Right renal cortex interstitium (tissue), 3 donors: Measurements from ENCODE around the gene SORCS2. TPM values are rescaled to one million over a fixed set of nuclear protein-coding genes. Genes with fewer than 3 reads are reported as not detected.

Source experiments
- DNase-seq, 3 donors: peaks; one replicate each; pipeline ENCODE4 v3.0.0-alpha.2; 2013; ENCODE audit warnings: low read depth in 3 of 3, low spot score in 2 of 3
- polyA plus RNA-seq, 3 donors: library from polyadenylated mRNA; unstranded; fragments of 120-200 nt; gene quantifications; one replicate each; pipeline ENCODE4 v1.2.1, GENCODE V29; 2013; ENCODE audit not compliant: insufficient read length in 3 of 3

Gene SORCS2
- polyA plus RNA-seq, 3 donors = 6.6 to 7.9 (median 7.0) TPM

GRCh38 chr4:7343950-7344349 is 151.6 kb downstream of the SORCS2 start:
- no peak for DNase-seq

DNA sequence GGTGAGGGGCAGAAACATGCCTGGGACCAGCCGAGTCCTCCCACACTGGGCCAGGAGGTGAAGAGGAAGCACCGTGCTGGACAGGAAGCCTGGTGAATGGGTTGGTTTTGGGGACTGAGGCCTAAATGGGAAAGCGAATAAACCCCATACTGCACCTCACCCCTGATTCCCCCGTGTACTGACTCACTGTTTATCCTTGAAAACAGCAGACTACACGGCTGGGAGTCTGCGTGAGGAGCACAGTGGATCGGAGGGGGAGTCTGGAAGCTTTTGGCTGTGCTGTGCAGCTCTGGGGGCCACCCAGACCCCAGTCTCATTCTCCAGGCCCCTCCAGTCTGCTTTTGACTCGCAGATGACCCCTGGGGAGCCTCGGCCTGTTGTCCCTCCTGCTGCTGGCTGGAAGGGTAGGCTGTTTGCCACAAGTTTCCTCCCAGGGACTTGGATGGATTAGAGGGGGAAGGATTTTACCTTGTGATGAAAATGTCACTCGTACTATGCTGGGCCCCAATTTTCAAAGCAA is 152.4 kb downstream of the SORCS2 start:
- no peak for DNase-seq

DNA sequence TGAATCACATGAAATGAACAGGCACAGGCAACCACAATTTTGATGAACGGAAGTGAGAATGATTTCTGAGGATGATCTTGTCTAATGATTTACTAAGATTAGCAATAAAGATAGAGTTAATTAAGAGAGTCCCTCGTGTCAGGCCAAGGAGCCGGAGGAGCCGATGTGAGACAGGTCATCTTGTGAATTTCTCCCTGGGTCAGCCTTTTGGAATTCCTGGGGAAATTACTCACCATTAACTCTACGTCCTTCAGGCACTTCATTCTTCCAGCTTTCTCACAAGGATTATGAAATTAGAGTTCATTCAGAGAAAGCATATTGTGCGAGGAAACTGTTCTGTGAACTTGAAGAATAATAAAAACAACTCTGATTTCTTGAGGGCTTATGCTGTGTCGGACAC is 155.6 kb downstream of the SORCS2 start:
- DNase-seq = no peak

DNA sequence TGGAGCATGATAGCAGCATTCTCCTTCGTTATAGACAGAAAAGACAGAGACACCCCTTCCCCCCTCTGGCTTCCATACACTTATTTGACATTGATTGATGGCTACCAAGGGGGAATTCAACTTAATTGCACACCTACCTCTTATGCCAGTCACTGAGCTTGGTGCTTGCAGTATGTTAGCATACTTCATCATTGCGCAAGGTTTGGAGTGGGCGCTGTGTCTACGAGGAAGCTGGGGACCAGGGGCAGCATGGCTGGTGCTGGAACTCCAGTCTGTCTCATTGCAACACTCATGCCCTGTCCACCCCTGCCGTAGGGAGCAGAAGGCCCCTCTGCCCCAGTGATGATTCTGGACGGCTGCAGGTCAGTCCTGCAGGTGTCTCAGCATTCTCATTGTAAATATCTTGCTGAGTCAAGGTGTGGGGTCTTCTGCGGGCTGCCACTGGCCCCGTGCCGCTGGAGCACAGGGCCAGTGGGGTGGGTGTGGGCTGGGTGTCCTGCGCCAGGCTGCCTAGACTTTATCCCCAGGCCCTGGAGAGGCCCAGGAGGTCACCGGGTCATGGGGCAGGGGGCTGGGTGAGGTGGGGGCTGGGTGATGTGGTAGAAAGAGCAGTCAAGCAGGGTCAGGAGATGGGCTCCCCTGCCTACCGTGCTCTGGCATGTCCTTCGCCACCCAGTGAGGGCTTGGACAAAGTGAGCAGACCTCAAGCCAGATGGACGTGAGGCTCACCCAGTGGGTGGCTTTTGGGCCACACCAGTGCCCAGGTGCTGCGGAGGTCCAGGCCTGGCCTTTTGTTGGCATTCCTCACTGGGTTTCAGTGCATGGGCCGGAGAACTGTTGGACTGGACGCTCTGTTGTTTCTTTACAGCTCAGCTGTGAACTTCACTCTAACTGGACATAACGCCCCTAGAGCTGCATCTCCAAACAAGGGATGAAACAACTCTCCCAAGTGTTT is 156.9 kb downstream of the SORCS2 start:
- DNase-seq = no peak

DNA sequence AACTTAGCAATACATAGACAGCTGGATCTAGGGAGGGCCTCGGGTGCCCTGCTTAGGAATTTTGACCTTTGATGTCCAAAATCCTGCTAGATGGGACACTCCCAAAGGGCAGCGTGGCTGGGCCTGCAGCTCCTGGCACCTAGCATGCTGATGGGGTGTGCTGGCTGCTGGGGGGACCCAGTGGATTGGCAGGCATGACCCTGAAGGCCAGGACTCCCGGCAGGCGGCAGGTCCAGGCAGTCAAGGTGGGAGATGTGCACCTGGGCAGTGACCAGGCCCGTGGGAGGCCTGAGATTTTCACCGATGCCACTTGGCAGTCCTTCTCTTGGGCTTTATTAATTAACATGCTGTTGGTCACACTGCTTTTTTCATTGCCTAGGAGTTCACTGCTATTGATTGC is 158.1 kb downstream of the SORCS2 start:
- no peak for DNase-seq

GRCh38 chr4:7351014-7351413 is 158.7 kb downstream of the SORCS2 start:
- DNase-seq = no peak

GRCh38 chr4:7352486-7352885 is 160.1 kb downstream of the SORCS2 start:
- no peak for DNase-seq

GRCh38 chr4:7353046-7353790 is 160.9 kb downstream of the SORCS2 start:
- DNase-seq = no peak

DNA sequence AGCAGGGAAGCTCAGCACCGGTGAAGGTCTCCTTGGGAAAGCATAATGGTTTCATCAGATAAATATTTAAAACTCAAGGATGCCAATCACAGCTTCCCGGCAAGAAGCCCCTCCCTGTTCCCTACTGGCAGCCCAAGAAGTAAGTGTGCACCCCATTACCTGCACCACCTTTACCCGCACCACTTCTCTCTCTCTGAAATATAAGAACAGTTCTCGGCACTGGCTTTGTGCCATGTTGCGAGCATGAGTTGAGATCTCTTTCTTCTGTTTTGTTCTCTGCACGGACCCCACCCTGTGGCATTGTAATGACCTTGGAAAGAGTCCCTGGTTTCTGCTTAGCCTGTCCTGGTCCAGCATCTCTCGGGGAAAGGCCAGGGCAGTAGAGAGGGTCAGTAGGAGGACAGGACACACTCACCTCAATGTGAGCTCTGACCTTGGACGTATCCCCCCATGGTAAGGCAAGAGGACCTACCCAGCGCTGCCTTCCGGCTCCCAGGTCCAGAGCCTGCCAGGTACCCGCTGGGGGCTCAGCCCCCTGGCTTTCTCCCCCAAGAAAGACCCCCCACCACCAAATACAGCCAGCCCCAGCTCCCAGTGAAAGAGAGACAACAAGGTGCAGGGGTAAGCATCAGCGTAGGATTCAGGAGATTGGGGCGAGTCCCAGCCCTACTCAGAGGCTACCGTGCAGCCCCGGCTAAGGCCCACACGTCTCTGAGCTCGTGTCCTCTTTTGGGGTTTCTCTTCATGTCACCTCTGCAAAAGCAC is 161.7 kb downstream of the SORCS2 start:
- no peak for DNase-seq

DNA sequence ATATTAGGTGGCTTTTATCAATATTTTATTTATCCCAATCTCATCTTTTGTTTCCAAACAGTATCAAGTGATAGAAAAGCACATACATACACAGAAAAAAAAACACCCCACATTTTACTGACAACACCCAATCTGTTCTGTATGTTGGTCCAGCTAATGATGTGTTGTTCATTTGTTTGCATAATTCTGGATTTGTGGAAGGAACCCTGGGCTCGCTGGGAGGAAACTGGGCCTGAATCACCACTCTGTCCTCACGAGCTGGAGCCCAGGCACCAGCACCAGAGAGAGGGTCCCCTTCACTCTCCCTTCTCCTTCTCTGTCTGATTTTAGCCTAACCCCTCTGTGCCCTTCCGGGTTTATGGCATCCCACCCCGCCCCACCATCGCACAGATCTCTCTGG is 162.6 kb downstream of the SORCS2 start:
- no peak for DNase-seq

DNA sequence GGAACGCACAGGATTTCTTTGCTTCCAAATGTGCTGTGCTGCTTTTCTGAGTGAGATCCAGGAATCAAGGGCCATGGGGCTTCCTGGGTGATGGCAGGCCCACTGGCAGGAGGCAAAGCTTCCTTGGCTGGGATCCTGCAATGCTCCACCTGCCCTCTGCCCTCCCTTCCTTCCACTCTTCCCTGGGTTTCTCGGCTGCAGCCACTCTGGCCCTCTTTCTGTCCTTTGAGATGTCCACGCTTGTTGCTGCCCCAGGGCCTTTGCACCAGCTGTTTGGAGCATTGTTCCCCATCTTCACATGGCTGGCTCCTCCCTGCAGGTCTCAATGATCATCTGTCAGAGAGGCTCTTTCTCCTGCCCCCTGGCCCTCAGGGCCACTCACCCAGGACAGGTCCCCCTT is 163.5 kb downstream of the SORCS2 start:
- DNase-seq = no peak

- no peak for DNase-seq
Measured at GRCh38 chr4:7356667-7357310, 164.5 kb downstream of the SORCS2 start.

- no peak for DNase-seq
Measured at GRCh38 chr4:7357323-7357722, 165.0 kb downstream of the SORCS2 start.

GRCh38 chr4:7358100-7358735 is 165.9 kb downstream of the SORCS2 start:
- no peak for DNase-seq

DNA sequence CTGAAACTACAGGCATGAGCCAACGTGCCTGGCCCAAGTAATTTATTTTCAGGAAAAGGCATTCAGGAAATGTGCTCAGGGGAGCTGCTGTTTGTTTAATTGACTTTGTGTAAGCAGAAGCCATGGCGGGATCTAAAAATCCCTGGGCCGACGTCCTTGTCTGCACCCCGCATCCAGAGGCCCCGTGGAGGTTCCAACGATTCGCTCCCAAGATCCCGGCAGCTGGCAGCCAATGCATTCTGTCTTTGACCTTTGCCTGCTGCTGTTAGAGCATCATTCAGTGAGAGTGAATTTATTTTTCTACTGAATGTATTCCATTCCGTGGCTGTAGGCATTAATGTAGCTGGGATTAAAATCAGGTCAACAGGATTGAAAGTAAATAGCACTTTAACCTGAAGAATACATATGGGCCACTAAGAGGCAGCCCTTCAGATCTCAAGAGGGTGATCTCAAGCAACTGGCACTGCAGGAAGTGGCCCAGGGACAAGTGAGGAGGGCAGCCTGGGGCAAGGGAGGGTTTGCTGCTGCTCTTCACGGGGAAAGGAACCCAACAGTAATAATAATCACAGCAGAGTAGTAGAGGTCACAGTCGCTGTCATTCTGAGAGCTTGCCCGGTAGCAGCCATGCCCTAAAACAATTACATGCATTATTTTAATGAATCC is 167.2 kb downstream of the SORCS2 start:
- DNase-seq = no peak

GRCh38 chr4:7360806-7361205 is 168.5 kb downstream of the SORCS2 start:
- no peak for DNase-seq

DNA sequence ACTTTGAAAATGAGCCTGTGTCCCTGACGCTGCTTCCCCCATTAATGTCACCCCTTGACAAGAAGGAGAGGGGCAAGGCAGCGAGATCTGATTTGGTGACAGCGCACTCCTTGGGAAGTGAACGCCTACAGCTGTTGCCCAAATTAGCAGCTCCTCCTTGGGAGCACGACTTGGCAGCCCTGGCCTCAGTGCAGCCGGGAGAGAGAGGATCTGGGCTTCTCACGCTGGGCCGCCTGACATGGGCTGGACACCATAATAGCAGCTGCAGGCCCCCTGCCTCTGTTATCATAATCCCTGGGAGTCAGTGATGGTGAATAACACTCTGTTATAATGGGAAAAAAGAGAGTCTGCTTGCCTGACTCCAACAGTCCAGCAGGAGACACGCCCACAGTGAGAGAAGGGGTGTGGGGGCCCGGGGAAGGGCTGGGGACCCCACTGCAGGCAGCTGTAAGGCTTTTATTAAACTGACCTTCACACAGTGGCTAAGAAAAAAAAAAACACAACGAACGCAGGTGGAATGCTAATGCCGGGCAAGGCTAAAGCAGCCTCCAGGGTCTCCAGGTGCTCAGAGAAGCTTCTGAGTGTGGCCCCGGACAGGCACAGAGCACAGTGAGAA is 169.1 kb downstream of the SORCS2 start:
- no peak for DNase-seq

- DNase-seq = no peak
Measured at GRCh38 chr4:7362341-7362740, 170.0 kb downstream of the SORCS2 start.

DNA sequence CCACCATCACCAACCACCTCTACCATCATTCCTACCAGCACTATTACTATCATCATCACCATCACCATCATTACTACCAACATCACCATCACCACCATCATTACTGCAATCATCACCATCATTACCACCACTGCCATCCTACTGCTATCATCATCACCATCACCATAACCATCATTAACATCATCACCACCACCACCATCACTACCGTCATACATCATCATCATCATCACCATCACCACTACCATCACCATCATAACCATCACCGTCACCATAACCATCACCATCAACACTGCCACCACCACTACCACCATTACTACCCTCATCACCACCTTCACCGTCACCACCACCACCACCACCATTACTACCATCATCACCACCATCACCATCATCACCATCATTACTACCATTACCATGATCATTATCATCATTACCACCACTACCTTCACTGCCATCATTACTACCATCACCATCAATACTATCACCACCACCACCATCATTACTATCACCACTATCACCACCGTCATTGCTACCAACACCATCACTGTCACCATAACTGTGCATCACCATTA is 170.6 kb downstream of the SORCS2 start:
- DNase-seq = no peak
